H9 (cell line): ENCODE results near the gene MTARC2. TPM values are rescaled to one million over a fixed set of nuclear protein-coding genes. Genes with fewer than 3 reads are reported as not detected.

ENCODE experiments used
- DNase-seq: peaks from one replicate; pipeline ENCODE4 v3.0.0-alpha.2; 2017
- H2AFZ ChIP-seq: one replicate; pipeline ENCODE4 v1.6.1; 2013; ENCODE audit warnings: mild to moderate bottlenecking, low read length, control low read depth, moderate library complexity
- H2AK5ac ChIP-seq: 2 replicates; pipeline ENCODE4 v1.6.1; 2013; ENCODE audit warnings: low read length, control low read depth, mixed read lengths; ENCODE audit not compliant: insufficient read length
- H2BK120ac ChIP-seq: one replicate; pipeline ENCODE4 v1.6.1; 2013; ENCODE audit warnings: low read depth, mild to moderate bottlenecking, low read length, control low read depth, inconsistent platforms; ENCODE audit not compliant: poor library complexity, severe bottlenecking
- H2BK12ac ChIP-seq: 2 replicates; pipeline ENCODE4 v1.6.1; 2013; ENCODE audit warnings: low read length, control low read depth, mixed read lengths, low read depth; ENCODE audit not compliant: insufficient read length
- H2BK15ac ChIP-seq: 2 replicates; pipeline ENCODE4 v1.6.1; 2013; ENCODE audit warnings: low read depth, low read length, control low read depth
- H2BK20ac ChIP-seq: one replicate; pipeline ENCODE4 v1.6.1; 2013; ENCODE audit warnings: low read depth, mild to moderate bottlenecking, low read length, control low read depth, inconsistent platforms; ENCODE audit not compliant: poor library complexity, severe bottlenecking
- H2BK5ac ChIP-seq: 2 replicates; pipeline ENCODE4 v1.6.1; 2013; ENCODE audit warnings: low read length, control low read depth, mixed read lengths; ENCODE audit not compliant: insufficient read length
- H3K14ac ChIP-seq: 2 replicates; pipeline ENCODE4 v1.6.1; 2013; ENCODE audit warnings: low read length, control low read depth; ENCODE audit not compliant: insufficient read depth
- H3K18ac ChIP-seq: 2 replicates; pipeline ENCODE4 v1.6.1; 2013; ENCODE audit warnings: low read depth, mild to moderate bottlenecking, mixed read lengths, low read length, control low read depth; ENCODE audit not compliant: insufficient read length
- H3K23ac ChIP-seq: 2 replicates; pipeline ENCODE4 v1.6.1; 2013; ENCODE audit warnings: low read length, control low read depth, mixed read lengths, low read depth; ENCODE audit not compliant: insufficient read length
- H3K23me2 ChIP-seq: 2 replicates; pipeline ENCODE4 v1.6.1; 2013; ENCODE audit warnings: low read depth, mild to moderate bottlenecking, mixed read lengths, low read length, control low read depth; ENCODE audit not compliant: insufficient read length, poor library complexity, severe bottlenecking
- H3K27ac ChIP-seq: 2 replicates; pipeline ENCODE4 v1.5.1; 2013; ENCODE audit warnings: low read length, control low read depth, mixed read lengths, low read depth; ENCODE audit not compliant: insufficient read length
- H3K27me3 ChIP-seq: 2 replicates; pipeline ENCODE4 v1.6.1; 2013; ENCODE audit warnings: low read length, control low read depth, inconsistent platforms; ENCODE audit not compliant: insufficient read depth
- H3K4ac ChIP-seq: 2 replicates; pipeline ENCODE4 v1.6.1; 2013; ENCODE audit warnings: low read depth, mild to moderate bottlenecking, control low read depth, inconsistent platforms, low read length, moderate library complexity
- H3K4me1 ChIP-seq: 2 replicates; pipeline ENCODE4 v1.6.1; 2013; ENCODE audit warnings: low read length, control low read depth, inconsistent platforms; ENCODE audit not compliant: insufficient read depth
- H3K4me2 ChIP-seq: 2 replicates; pipeline ENCODE4 v1.6.1; 2013; ENCODE audit warnings: low read length, control low read depth, mixed read lengths; ENCODE audit not compliant: insufficient read length, insufficient read depth
- H3K56ac ChIP-seq: 2 replicates; pipeline ENCODE4 v1.6.1; 2013; ENCODE audit warnings: low read depth, mild to moderate bottlenecking, mixed read lengths, low read length, control low read depth; ENCODE audit not compliant: insufficient read length
- H3K79me1 ChIP-seq: 2 replicates; pipeline ENCODE4 v1.6.1; 2013; ENCODE audit warnings: low read depth, mild to moderate bottlenecking, moderate library complexity, low read length, control low read depth, inconsistent platforms; ENCODE audit not compliant: insufficient read depth, poor library complexity, severe bottlenecking
- H3K79me2 ChIP-seq: 2 replicates; pipeline ENCODE4 v1.6.1; 2013; ENCODE audit warnings: low read length, control low read depth, inconsistent platforms; ENCODE audit not compliant: insufficient read depth
- H3K9ac ChIP-seq: 2 replicates; pipeline ENCODE4 v1.6.1; 2013; ENCODE audit warnings: low read length, control low read depth, mixed read lengths; ENCODE audit not compliant: insufficient read length; ENCODE audit errors: extremely low read depth
- H3K9me3 ChIP-seq: one replicate; pipeline ENCODE4 v1.6.1; 2013; ENCODE audit warnings: low read depth, low read length, inconsistent platforms; ENCODE audit not compliant: control insufficient read depth
- H3T11ph ChIP-seq: one replicate; pipeline ENCODE4 v1.6.1; 2013; ENCODE audit warnings: mild to moderate bottlenecking, low read length, control low read depth, inconsistent platforms
- H4K20me1 ChIP-seq: one replicate; pipeline ENCODE4 v1.6.1; 2013; ENCODE audit not compliant: control insufficient read depth, insufficient read length, insufficient read depth
- H4K5ac ChIP-seq: 2 replicates; pipeline ENCODE4 v1.6.1; 2013; ENCODE audit warnings: low read depth, mild to moderate bottlenecking, mixed read lengths, low read length, control low read depth; ENCODE audit not compliant: insufficient read length
- H4K8ac ChIP-seq: replicated peaks from 2 replicates; pipeline ENCODE4 v1.6.1; 2013; ENCODE audit warnings: low read length, control low read depth, mixed read lengths, low read depth; ENCODE audit not compliant: insufficient read length
- H4K91ac ChIP-seq: 2 replicates; pipeline ENCODE4 v1.6.1; 2013; ENCODE audit warnings: low read depth, mild to moderate bottlenecking, moderate library complexity, mixed read lengths, low read length, control low read depth; ENCODE audit not compliant: insufficient read length
- H3K27ac Mint-ChIP-seq, 3 experiments: 2 replicates in 2 of 3; 3 replicates in 1 of 3; pipeline ENCODE4 v1.8.0; 2020 to 2021; ENCODE audit warnings: mixed read lengths in 3 of 3, mild to moderate bottlenecking in 1 of 3, moderate library complexity in 1 of 3
- H3K27me3 Mint-ChIP-seq: 2 replicates; pipeline ENCODE4 v1.8.0; 2021; ENCODE audit warnings: low read depth, mild to moderate bottlenecking, moderate library complexity, mixed read lengths
- H3K36me3 Mint-ChIP-seq, 3 experiments: 2 replicates in 2 of 3; 3 replicates in 1 of 3; pipeline ENCODE4 v1.8.0; 2020 to 2021; ENCODE audit warnings: low read depth in 3 of 3, mixed read lengths in 3 of 3; ENCODE audit not compliant: insufficient read depth in 1 of 3
- H3K4me1 Mint-ChIP-seq, 2 experiments: 2 replicates each; pipeline ENCODE4 v1.8.0; 2020; ENCODE audit warnings: mixed read lengths in 2 of 2
- H3K4me3 Mint-ChIP-seq, 2 experiments: 2 replicates in 1 of 2; 3 replicates in 1 of 2; pipeline ENCODE4 v1.8.0; 2020 to 2021; ENCODE audit warnings: mild to moderate bottlenecking in 2 of 2, mixed read lengths in 2 of 2, moderate library complexity in 1 of 2
- H3K9me3 Mint-ChIP-seq, 2 experiments: 2 replicates in 1 of 2; 3 replicates in 1 of 2; pipeline ENCODE4 v1.8.0; 2020; ENCODE audit warnings: mild to moderate bottlenecking in 2 of 2, mixed read lengths in 2 of 2, moderate library complexity in 1 of 2
- CTCF ChIP-seq: fragments of 200-600 bp; sonication (generic); conservative IDR thresholded peaks from 3 replicates; pipeline ENCODE4 v1.8.0; 2021; ENCODE audit warnings: antibody characterized with exemption, mild to moderate bottlenecking
- whole genome bisulfite sequencing: extraction: QIAGEN DNeasy Blood & Tissue Kit; methylation state at CpG from one replicate; pipeline ENCODE4 v1.1.7; 2013; ENCODE audit warnings: missing lambda C conversion rate, low lambda C conversion rate, mixed read lengths; ENCODE audit not compliant: insufficient read length; ENCODE audit errors: extremely low coverage; 5-methylcytosine and 5-hydroxymethylcytosine counted together
- total RNA-seq: library from RNA; stranded (reverse); gene quantifications from 2 replicates; pipeline ENCODE4 v1.2.1, GENCODE V29; 2021

MTARC2 gene
- total RNA-seq, 1 experiment from 2014 or later, result 7.7 TPM

- Mint-ChIP-seq H3K36me3 (peaks cover 7 to 22% (median 11%) of the 10 kb centered on the region in 3 experiments; a peak in 5 of 7 replicates), H3K4me1 (no peaks in the 10 kb centered on the region; a peak in 1 of 4 replicates), H3K27ac (no peak overlapping the region), H3K9me3 (no peaks in the 10 kb centered on the region), H3K4me3 (no peak overlapping the region), H3K27me3 (no peaks in the 10 kb centered on the region)
- H4K8ac ChIP-seq, result no peak overlapping the region
- no peaks in the 10 kb centered on the region for H3K27me3 ChIP-seq
- H2BK5ac ChIP-seq, result no peak overlapping the region
- no peak overlapping the region for H2BK120ac ChIP-seq
- H3K9me3 ChIP-seq, result no peaks in the 10 kb centered on the region
- H3K4me1 ChIP-seq, result no peaks in the 10 kb centered on the region
- no peak for TF ChIP-seq CTCF
- no peak overlapping the region for H3K18ac ChIP-seq
- H4K5ac ChIP-seq, result no peak overlapping the region
- DNase-seq, result no peak
- no peaks in the 10 kb centered on the region for H3K79me1 ChIP-seq
- H3K23me2 ChIP-seq, result no peaks in the 10 kb centered on the region
- no peak overlapping the region for H2AFZ ChIP-seq
- no peaks in the 10 kb centered on the region for H4K20me1 ChIP-seq
- no peak overlapping the region for H3K4me2 ChIP-seq
- no peak overlapping the region for H3K27ac ChIP-seq
- H3K56ac ChIP-seq, result no peak overlapping the region
- no peak overlapping the region for H4K91ac ChIP-seq
- H2BK20ac ChIP-seq, result no peak overlapping the region
- H3K4ac ChIP-seq, result no peak overlapping the region
- no peak overlapping the region for H3K14ac ChIP-seq
- WGBS, result no CpG with 5 or more reads among the region's 3 CpGs
- no peak overlapping the region for H3T11ph ChIP-seq
- no peak overlapping the region for H3K23ac ChIP-seq
- no peak overlapping the region for H3K9ac ChIP-seq
- H2BK12ac ChIP-seq, result no peak overlapping the region
- H2BK15ac ChIP-seq, result no peak overlapping the region
- H3K79me2 ChIP-seq, result no peaks in the 10 kb centered on the region
- H2AK5ac ChIP-seq, result no peak overlapping the region
Observed at GRCh38 chr1:220759147-220759546, 11.0 kb downstream of the MTARC2 start.
